HepG2 (cell line): Measurements from ENCODE around the gene ZFP92. TPM values are rescaled to one million over a fixed set of nuclear protein-coding genes. Genes with fewer than 3 reads are reported as not detected.

Source experiments
- ATAC-seq: fragments of 200-7000 bp; cut with Tn5 transposase; 3 replicates; pipeline ENCODE4 v1.9.1; 2020; ENCODE audit warnings: mild to moderate bottlenecking, moderate library complexity
- BruUV-seq: library from RNA; stranded (reverse); fragments of 400-500 nt; replicated peaks from 2 replicates; lab custom pipeline; 2021; lab: Mats Ljungman, UMichigan
- CTCF ChIA-PET: fragments of 300-600 bp; formaldehyde crosslinking; extraction: SDS; loops from one replicate; lab custom pipeline; 2021; ENCODE audit warnings: low total read pairs, inconsistent platforms, low intra/inter-chr PET ratio; lab: Yijun Ruan, JAX
- POLR2A ChIA-PET: fragments of 350-600 bp; sonication (Branson Sonifier 250); formaldehyde crosslinking; loops from one replicate; lab custom pipeline; 2020; ENCODE audit warnings: antibody characterized with exemption, inconsistent platforms; lab: Yijun Ruan, JAX
- DNase-seq: peaks from one replicate; pipeline ENCODE4 v3.0.0-alpha.2; 2015; ENCODE audit warnings: low spot score
- FAIRE-seq: peaks from 3 replicates; lab custom pipeline; 2011; peaks lifted over from hg19 to GRCh38; lab: Jason Lieb, UNC
- H2AFZ ChIP-seq: one replicate; pipeline ENCODE4 v1.6.1; 2011; ENCODE audit warnings: low read length, inconsistent platforms
- H3K27ac ChIP-seq: fragments of 300-600 bp; 3 replicates; pipeline ENCODE4 v1.8.0; 2011; ENCODE audit warnings: mixed run types, mild to moderate bottlenecking, mixed read lengths, low read length, inconsistent platforms; ENCODE audit not compliant: insufficient read depth; ENCODE audit errors: extremely low read length
- H3K27me3 ChIP-seq, 2 experiments: fragments of 200-600 bp in 1 of 2; 2 replicates in 1 of 2; 3 replicates in 1 of 2; pipeline versions ENCODE4 v1.6.0 to v1.8.0; 2011; ENCODE audit warnings: low read length in 2 of 2, mild to moderate bottlenecking in 2 of 2, moderate library complexity in 2 of 2, inconsistent platforms in 1 of 2; ENCODE audit not compliant: insufficient read depth in 2 of 2, control insufficient read depth in 1 of 2
- H3K36me3 ChIP-seq, 2 experiments: fragments of 200-600 bp in 1 of 2; replicated peaks in 1 of 2; 2 replicates in 1 of 2; 3 replicates in 1 of 2; pipeline versions ENCODE4 v1.5.1 to v1.8.0; 2011; ENCODE audit warnings: low read length in 2 of 2, inconsistent platforms in 1 of 2; ENCODE audit not compliant: insufficient read depth in 2 of 2, control insufficient read depth in 1 of 2
- H3K4me1 ChIP-seq: 2 replicates; pipeline ENCODE4 v1.5.1; 2012; ENCODE audit warnings: low read length, inconsistent platforms; ENCODE audit not compliant: insufficient read depth
- H3K4me2 ChIP-seq: 2 replicates; pipeline ENCODE4 v1.6.0; 2011; ENCODE audit warnings: low read depth, low read length, inconsistent platforms
- H3K4me3 ChIP-seq, 3 experiments: fragments of 200-600 bp in 1 of 3; sonication (generic), shearing (Covaris generic) in 1 of 3; replicated peaks in 1 of 3; 2 replicates each; pipeline ENCODE4 v1.5.1; 2011 to 2016; ENCODE audit warnings: low read length in 3 of 3, inconsistent platforms in 2 of 3, low read depth in 2 of 3, mild to moderate bottlenecking in 2 of 3, control low read depth in 1 of 3, mixed read lengths in 1 of 3; ENCODE audit not compliant: insufficient read depth in 1 of 3
- H3K79me2 ChIP-seq: one replicate; pipeline ENCODE4 v1.6.1; 2011; ENCODE audit warnings: low read length, inconsistent platforms; ENCODE audit not compliant: insufficient read depth
- H3K9ac ChIP-seq: 2 replicates; pipeline ENCODE4 v1.6.0; 2011; ENCODE audit warnings: mild to moderate bottlenecking, low read depth, low read length, inconsistent platforms; ENCODE audit not compliant: insufficient read depth
- H3K9me3 ChIP-seq: 2 replicates; pipeline ENCODE4 v1.5.1; 2012; ENCODE audit warnings: mild to moderate bottlenecking, low read length
- H4K20me1 ChIP-seq: 2 replicates; pipeline ENCODE4 v1.6.0; 2011; ENCODE audit warnings: inconsistent platforms, mild to moderate bottlenecking, low read length, moderate library complexity; ENCODE audit not compliant: insufficient read depth
- CERS6 ChIP-seq: sonication (generic); formaldehyde crosslinking; IDR thresholded peaks from 2 replicates; pipeline ENCODE4 v1.5.0; 2020; ENCODE audit warnings: missing genetic modification reagents
- FOXA3 ChIP-seq: IDR thresholded peaks from 2 replicates; pipeline ENCODE4 v1.6.1; 2016; ENCODE audit warnings: missing genetic modification reagents, missing compliant biosample characterization
- GABPA ChIP-seq, 2 experiments: IDR thresholded peaks; 2 replicates each; pipeline ENCODE4 v1.6.1; 2011 to 2016; ENCODE audit warnings: low read depth in 2 of 2, low read length in 1 of 2, missing biosample characterization in 1 of 2, missing genetic modification characterization in 1 of 2
- HCFC1 ChIP-seq: fragments of 150-350 bp; IDR thresholded peaks from 2 replicates; pipeline ENCODE4 v1.6.1; 2014; ENCODE audit warnings: low read depth, low read length
- NONO ChIP-seq, 2 experiments: fragments of 450-650 bp in 1 of 2; sonication (generic) in 1 of 2; formaldehyde crosslinking in 1 of 2; IDR thresholded peaks in 1 of 2; conservative IDR thresholded peaks in 1 of 2; 2 replicates each; pipeline versions ENCODE4 v1.6.1 to v1.8.0; 2017 to 2022; ENCODE audit warnings: mild to moderate bottlenecking in 1 of 2, missing genetic modification reagents in 1 of 2, moderate library complexity in 1 of 2
- RFXANK ChIP-seq: IDR thresholded peaks from 2 replicates; pipeline ENCODE4 v1.6.1; 2016
- SMARCE1 ChIP-seq: fragments of 450-650 bp; IDR thresholded peaks from 2 replicates; pipeline ENCODE4 v1.6.1; 2017; ENCODE audit warnings: borderline replicate concordance
- ZNF143 ChIP-seq: sonication (generic); formaldehyde crosslinking; IDR thresholded peaks from 2 replicates; pipeline ENCODE4 v1.4.0; 2020; ENCODE audit warnings: missing genetic modification reagents
- ZSCAN21 ChIP-seq: sonication (generic); formaldehyde crosslinking; IDR thresholded peaks from 2 replicates; pipeline ENCODE4 v1.8.0; 2022; ENCODE audit warnings: mild to moderate bottlenecking, missing genetic modification reagents, moderate library complexity, borderline replicate concordance
- WGBS: methylation state at CpG from one replicate; pipeline ENCODE4 v1.1.6; 2017; ENCODE audit warnings: low lambda C conversion rate; 5-methylcytosine and 5-hydroxymethylcytosine counted together
- in situ Hi-C: cut with HindIII; loops from 2 replicates; pipeline ENCODE4 v1.10.0; 2017; ENCODE audit warnings: low pct_unique_long_range_greater_than_20kb; ENCODE audit not compliant: extremely low pct_ligation_motif_present
- intact Hi-C: fragments of 100-400 bp; cut with micrococcal nuclease; formaldehyde crosslinking; loops from one replicate; pipeline ENCODE4 v1.10.0; 2022; ENCODE audit not compliant: unreplicated experiment
- polyA plus RNA-seq, 8 experiments: library from polyadenylated mRNA; depleted of rRNA in 3 of 8; stranded (reverse) in 7 of 8; unstranded in 1 of 8; fragments of >200 nt; fragmentation: Illumina TruSeq in 4 of 8; extraction: Trizol in 4 of 8; gene quantifications; 2 replicates each; pipeline versions ENCODE4 v1.2.1 to v1.2.3, GENCODE V29; 2011 to 2016; ENCODE audit warnings: low read depth in 4 of 8, missing spikeins in 1 of 8, mixed read lengths in 1 of 8; ENCODE audit not compliant: insufficient read depth in 1 of 8
- total RNA-seq, 5 experiments: library from RNA; depleted of rRNA; stranded (reverse); fragments of >200 nt; fragmentation: Illumina TruSeq; extraction: Trizol; gene quantifications; 2 replicates each; pipeline ENCODE4 v1.2.3, GENCODE V29; 2016; ENCODE audit warnings: low read depth in 1 of 5
- TF ChIP-seq, protein P1 (sequence below): sonication (generic); formaldehyde crosslinking; IDR thresholded peaks from 2 replicates; pipeline ENCODE4 v1.5.0; 2020; ENCODE audit warnings: mild to moderate bottlenecking, missing genetic modification reagents

The ZFP92 gene
- total and polyA plus RNA-seq, 2 of the 13 experiments (the other 11 are each of a cell fraction or from before 2014, with no cell fraction given) = 0.02 TPM; not detected in 1

DNA sequence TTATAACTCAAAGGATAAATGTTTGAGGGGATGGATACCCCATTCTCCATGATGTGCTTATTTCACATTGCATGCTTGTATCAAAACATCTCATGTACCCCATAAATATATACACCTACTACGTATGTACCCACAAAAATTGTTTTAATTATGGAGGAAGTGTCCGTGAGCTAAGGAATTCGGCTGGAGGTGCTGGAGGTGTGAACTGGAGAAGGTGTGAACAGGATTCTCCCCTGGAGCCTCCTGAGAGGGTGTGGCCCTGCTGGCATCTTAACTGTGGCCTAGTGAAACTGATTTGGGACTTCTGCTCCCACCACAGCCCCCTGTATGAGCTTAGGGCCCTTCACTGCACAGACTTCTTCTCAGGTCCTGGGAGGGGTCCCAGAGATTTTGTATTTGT is 33.5 kb upstream of the ZFP92 start:
- no peak overlapping the region for H3K9ac ChIP-seq
- no TSS peak for BruUV-seq
- no peaks in the 10 kb centered on the region for H3K79me2 ChIP-seq

More for the DNA sequence above, 33.5 kb upstream of the ZFP92 start:
- no peak overlapping the region for H2AFZ ChIP-seq
- peaks cover 19% of the 10 kb centered on the region for H3K4me1 ChIP-seq
- H4K20me1 ChIP-seq = no peaks in the 10 kb centered on the region
- peaks cover 0 to 6% of the 10 kb centered on the region in 2 experiments; a peak in 1 of 5 replicates for H3K27me3 ChIP-seq
- intact Hi-C loops = no loop called here
- ATAC-seq = no peak
- H3K36me3 ChIP-seq = no peaks in the 10 kb centered on the region
- H3K4me2 ChIP-seq = no peak overlapping the region
- no peak for DNase-seq
- no peaks in the 10 kb centered on the region for H3K9me3 ChIP-seq
- no peak overlapping the region for H3K27ac ChIP-seq
- FAIRE-seq = no peak
- WGBS = 0% methylated on average over 3 of the region's 3 CpGs
- no peak for TF ChIP-seq ZNF143
- TF ChIP-seq, protein P1, sequence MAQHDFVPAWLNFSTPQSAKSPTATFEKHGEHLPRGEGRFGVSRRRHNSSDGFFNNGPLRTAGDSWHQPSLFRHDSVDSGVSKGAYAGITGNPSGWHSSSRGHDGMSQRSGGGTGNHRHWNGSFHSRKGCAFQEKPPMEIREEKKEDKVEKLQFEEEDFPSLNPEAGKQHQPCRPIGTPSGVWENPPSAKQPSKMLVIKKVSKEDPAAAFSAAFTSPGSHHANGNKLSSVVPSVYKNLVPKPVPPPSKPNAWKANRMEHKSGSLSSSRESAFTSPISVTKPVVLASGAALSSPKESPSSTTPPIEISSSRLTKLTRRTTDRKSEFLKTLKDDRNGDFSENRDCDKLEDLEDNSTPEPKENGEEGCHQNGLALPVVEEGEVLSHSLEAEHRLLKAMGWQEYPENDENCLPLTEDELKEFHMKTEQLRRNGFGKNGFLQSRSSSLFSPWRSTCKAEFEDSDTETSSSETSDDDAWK = no peak
- TF ChIP-seq RFXANK (CRISPR knock-in tag) = no peak
- TF ChIP-seq NONO (IDR thresholded peaks at IDR 0.05) = no peak
- TF ChIP-seq NONO (CRISPR knock-in tag; conservative IDR thresholded peaks at IDR 0.05) = no peak
- TF ChIP-seq FOXA3 = no peak
- no peak for TF ChIP-seq GABPA (IDR thresholded peaks at IDR 0.05; ENCODE audit: low read depth, low read length)
- no peak for TF ChIP-seq GABPA (CRISPR knock-in tag; IDR thresholded peaks at IDR 0.05; ENCODE audit: low read depth)
- TF ChIP-seq ZSCAN21 = no peak
- TF ChIP-seq HCFC1 = no peak
- no peak for TF ChIP-seq CERS6 (CRISPR knock-in tag)
- no peak for TF ChIP-seq SMARCE1
- no peak overlapping the region for H3K4me3 ChIP-seq
- CTCF ChIA-PET = no interaction called here
- in situ Hi-C loops = no loop called here
- POLR2A ChIA-PET = no interaction called here
